ENCODE data around the gene CATSPERE. TPM values are rescaled to one million over a fixed set of nuclear protein-coding genes. Genes with fewer than 3 reads are reported as not detected.
A peak's percentile ranks its signal among the peaks of the same experiment; 100 is the strongest.

The CATSPERE gene
- total RNA-seq, 1 donor from 2014 or later, result 1.1 TPM

- H3K4me2 ChIP-seq (ENCODE audit: low read length), result no peak overlapping the region
- H3K9me3 ChIP-seq (ENCODE audit: insufficient read depth, low read depth, low read length), result no peaks in the 10 kb centered on the region
- H3K27me3 ChIP-seq (ENCODE audit: insufficient read depth, low read length), result no peaks in the 10 kb centered on the region
- peaks cover 32% of the 10 kb centered on the region for H3K4me1 ChIP-seq (ENCODE audit: insufficient read depth, low read length)
- Mint-ChIP-seq H3K9me3 (ENCODE audit: unreplicated experiment) (no peaks in the 10 kb centered on the region), H3K4me1 (ENCODE audit: low read depth, unreplicated experiment) (peaks cover 44% of the 10 kb centered on the region), H3K4me3 (ENCODE audit: unreplicated experiment) (no peak overlapping the region), H3K27ac (ENCODE audit: unreplicated experiment) (no peak overlapping the region), H3K36me3 (ENCODE audit: low read depth, unreplicated experiment) (no peaks in the 10 kb centered on the region), H3K27me3 (ENCODE audit: low read depth, unreplicated experiment) (no peaks in the 10 kb centered on the region)
- H3K36me3 ChIP-seq (ENCODE audit: insufficient read depth, low read length), result peaks cover 3% of the 10 kb centered on the region
- H3K4me3 ChIP-seq (ENCODE audit: insufficient read depth, low read depth, low read length), result no peak overlapping the region
- TF ChIP-seq CTCF (IDR thresholded peaks at IDR 0.05; ENCODE audit: insufficient read depth, low read depth, low read length) (no peak), EZH2 (IDR thresholded peaks at IDR 0.05; ENCODE audit: insufficient read depth, low read length) (no peak)
- H3K79me2 ChIP-seq (ENCODE audit: insufficient read depth, low read length), result peaks cover 87% of the 10 kb centered on the region
- no peak overlapping the region for H3K9ac ChIP-seq (ENCODE audit: low read length)
- no peak for DNase-seq (ENCODE audit: low read depth)
- peaks cover 30% of the 10 kb centered on the region for H4K20me1 ChIP-seq (ENCODE audit: insufficient read depth, low read length)
- no peak overlapping the region for H2AFZ ChIP-seq (ENCODE audit: low read depth, low read length)
- no peak for FAIRE-seq
- no peak overlapping the region for H3K27ac ChIP-seq (ENCODE audit: low read depth, low read length)
Observed at GRCh38 chr1:244447552-244447951, 13.5 kb upstream of the CATSPERE start.

- no peaks in the 10 kb centered on the region for H3K36me3 ChIP-seq (ENCODE audit: insufficient read depth, low read length)
- TF ChIP-seq CTCF (IDR thresholded peaks at IDR 0.05; ENCODE audit: insufficient read depth, low read depth, low read length), result no peak
- H3K9me3 ChIP-seq (ENCODE audit: insufficient read depth, low read depth, low read length), result no peaks in the 10 kb centered on the region
- FAIRE-seq (no peak), DNase-seq (ENCODE audit: low read depth) (no peak)
- no peak overlapping the region for H2AFZ ChIP-seq (ENCODE audit: low read depth, low read length)
- peaks cover 32% of the 10 kb centered on the region for H3K4me1 ChIP-seq (ENCODE audit: insufficient read depth, low read length)
- peak overlapping the region; percentile 13 for H3K4me2 ChIP-seq (ENCODE audit: low read length)
- peaks cover 46% of the 10 kb centered on the region for H3K4me1 Mint-ChIP-seq (ENCODE audit: low read depth, unreplicated experiment)
- H3K9me3 Mint-ChIP-seq (ENCODE audit: unreplicated experiment), result no peaks in the 10 kb centered on the region
- no peaks in the 10 kb centered on the region for H3K27me3 ChIP-seq (ENCODE audit: insufficient read depth, low read length)
- no peak overlapping the region for H3K9ac ChIP-seq (ENCODE audit: low read length)
- no peaks in the 10 kb centered on the region for H3K27me3 Mint-ChIP-seq (ENCODE audit: low read depth, unreplicated experiment)
- H4K20me1 ChIP-seq (ENCODE audit: insufficient read depth, low read length), result peaks cover 30% of the 10 kb centered on the region
- H3K4me3 ChIP-seq (ENCODE audit: insufficient read depth, low read depth, low read length), result no peak overlapping the region
- no peaks in the 10 kb centered on the region for H3K36me3 Mint-ChIP-seq (ENCODE audit: low read depth, unreplicated experiment)
- H3K4me3 Mint-ChIP-seq (ENCODE audit: unreplicated experiment), result peak overlapping the region; percentile 7
- H3K79me2 ChIP-seq (ENCODE audit: insufficient read depth, low read length), result peaks cover 78% of the 10 kb centered on the region
- no peak overlapping the region for H3K27ac ChIP-seq (ENCODE audit: low read depth, low read length)
- H3K27ac Mint-ChIP-seq (ENCODE audit: unreplicated experiment), result peak overlapping the region; percentile 48
Observed at GRCh38 chr1:244448279-244449036, 12.6 kb upstream of the CATSPERE start.

- H3K27ac Mint-ChIP-seq (ENCODE audit: unreplicated experiment), result no peak overlapping the region
Observed at GRCh38 chr1:244449936-244450508, 11.1 kb upstream of the CATSPERE start.

More at GRCh38 chr1:244449936-244450508, 11.1 kb upstream of the CATSPERE start:
- Histone ChIP-seq H2AFZ (ENCODE audit: low read depth, low read length) (no peak overlapping the region), H3K9ac (ENCODE audit: low read length) (peak overlapping the region; percentile 97), H3K36me3 (ENCODE audit: insufficient read depth, low read length) (no peaks in the 10 kb centered on the region), H3K4me1 (ENCODE audit: insufficient read depth, low read length) (peaks cover 28% of the 10 kb centered on the region), H4K20me1 (ENCODE audit: insufficient read depth, low read length) (peaks cover 21% of the 10 kb centered on the region), H3K9me3 (ENCODE audit: insufficient read depth, low read depth, low read length) (no peaks in the 10 kb centered on the region), H3K27me3 (ENCODE audit: insufficient read depth, low read length) (no peaks in the 10 kb centered on the region), H3K79me2 (ENCODE audit: insufficient read depth, low read length) (peaks cover 64% of the 10 kb centered on the region), H3K27ac (ENCODE audit: low read depth, low read length) (peak overlapping the region; percentile 21), H3K4me3 (ENCODE audit: insufficient read depth, low read depth, low read length) (peak overlapping the region; percentile 89), H3K4me2 (ENCODE audit: low read length) (peak overlapping the region; percentile 94)
- Mint-ChIP-seq H3K4me1 (ENCODE audit: low read depth, unreplicated experiment) (peaks cover 46% of the 10 kb centered on the region), H3K4me3 (ENCODE audit: unreplicated experiment) (peak overlapping the region; percentile 93), H3K27me3 (ENCODE audit: low read depth, unreplicated experiment) (no peaks in the 10 kb centered on the region), H3K9me3 (ENCODE audit: unreplicated experiment) (no peaks in the 10 kb centered on the region), H3K36me3 (ENCODE audit: low read depth, unreplicated experiment) (peaks cover 3% of the 10 kb centered on the region)
- DNase-seq (ENCODE audit: low read depth) (no peak), FAIRE-seq (no peak)
- no peak for TF ChIP-seq EZH2 (IDR thresholded peaks at IDR 0.05; ENCODE audit: insufficient read depth, low read length)
